SK-N-SH treated with all-trans-retinoic acid at 6 μM for 48 hours (cell line): ENCODE measurements around the gene NFIB.

Source experiments
- ATAC-seq: fragments of 200-7000 bp; cut with Tn5 transposase; 3 replicates; pipeline ENCODE4 v1.9.1; 2020; ENCODE audit warnings: mild to moderate bottlenecking, moderate library complexity
- BACH2 ChIP-seq: fragments of 250-450 bp; sonication (Bioruptor Pico); IDR thresholded peaks from 2 replicates; pipeline ENCODE4 v1.9.0; 2021; ENCODE audit warnings: mild to moderate bottlenecking, borderline replicate concordance
- CREB5 ChIP-seq: fragments of 250-450 bp; sonication (Bioruptor Pico); IDR thresholded peaks from 2 replicates; pipeline ENCODE4 v1.5.1; 2020; ENCODE audit warnings: low read depth, mild to moderate bottlenecking, moderate library complexity
- CSDC2 ChIP-seq: fragments of 250-450 bp; sonication (Bioruptor Pico); IDR thresholded peaks from 2 replicates; pipeline ENCODE4 v1.5.0; 2020; ENCODE audit warnings: mild to moderate bottlenecking, moderate library complexity
- CSRNP3 ChIP-seq: fragments of 250-450 bp; sonication (Bioruptor Pico); IDR thresholded peaks from 2 replicates; pipeline ENCODE4 v1.5.1; 2021; ENCODE audit warnings: mild to moderate bottlenecking, moderate library complexity
- ESRRG ChIP-seq: fragments of 250-450 bp; sonication (Bioruptor Pico); IDR thresholded peaks from 2 replicates; pipeline ENCODE4 v1.6.1; 2021; ENCODE audit warnings: mild to moderate bottlenecking
- GLIS3 ChIP-seq: fragments of 250-450 bp; sonication (Bioruptor Pico); IDR thresholded peaks from 2 replicates; pipeline ENCODE4 v1.5.0; 2020; ENCODE audit warnings: mild to moderate bottlenecking, moderate library complexity
- ISL1 ChIP-seq: fragments of 250-450 bp; sonication (Bioruptor Pico); IDR thresholded peaks from 2 replicates; pipeline ENCODE4 v2.1.2; 2022; ENCODE audit warnings: mild to moderate bottlenecking, moderate library complexity
- OSR1 ChIP-seq: fragments of 250-450 bp; sonication (Bioruptor Pico); IDR thresholded peaks from 2 replicates; pipeline ENCODE4 v1.8.0; 2022; ENCODE audit warnings: moderate library complexity, mild to moderate bottlenecking, inconsistent platforms
- PATZ1 ChIP-seq: fragments of 250-450 bp; sonication (Bioruptor Pico); IDR thresholded peaks from 2 replicates; pipeline ENCODE4 v1.8.0; 2020; ENCODE audit warnings: mild to moderate bottlenecking, moderate library complexity, borderline replicate concordance
- POU6F1 ChIP-seq: fragments of 250-450 bp; sonication (Bioruptor Pico); IDR thresholded peaks from 2 replicates; pipeline ENCODE4 v1.8.0; 2021; ENCODE audit warnings: low read depth, mild to moderate bottlenecking, moderate library complexity, borderline replicate concordance
- PPARA ChIP-seq: fragments of 250-450 bp; sonication (Bioruptor Pico); IDR thresholded peaks from 2 replicates; pipeline ENCODE4 v1.5.0; 2020; ENCODE audit warnings: mild to moderate bottlenecking, borderline replicate concordance
- RARB ChIP-seq: fragments of 250-450 bp; sonication (Bioruptor Pico); IDR thresholded peaks from 2 replicates; pipeline ENCODE4 v1.8.0; 2021; ENCODE audit warnings: mild to moderate bottlenecking, moderate library complexity
- SNAI2 ChIP-seq: fragments of 250-450 bp; sonication (Bioruptor Pico); IDR thresholded peaks from 2 replicates; pipeline ENCODE4 v1.5.0; 2020; ENCODE audit warnings: mild to moderate bottlenecking, moderate library complexity
- TCF4 ChIP-seq: fragments of 250-450 bp; sonication (Bioruptor Pico); IDR thresholded peaks from 2 replicates; pipeline ENCODE4 v1.8.0; 2021; ENCODE audit warnings: mild to moderate bottlenecking, moderate library complexity, borderline replicate concordance
- TOX ChIP-seq: fragments of 250-450 bp; sonication (Bioruptor Pico); IDR thresholded peaks from 2 replicates; pipeline ENCODE4 v1.8.0; 2021; ENCODE audit warnings: mild to moderate bottlenecking, moderate library complexity, borderline replicate concordance
- TSHZ2 ChIP-seq: fragments of 250-450 bp; sonication (Bioruptor Pico); IDR thresholded peaks from 2 replicates; pipeline ENCODE4 v1.5.0; 2020; ENCODE audit warnings: mild to moderate bottlenecking, moderate library complexity
- ZC3H10 ChIP-seq: fragments of 250-450 bp; sonication (Bioruptor Pico); IDR thresholded peaks from 2 replicates; pipeline ENCODE4 v1.5.1; 2021; ENCODE audit warnings: mild to moderate bottlenecking, moderate library complexity
- ZFP3 ChIP-seq: fragments of 250-450 bp; sonication (Bioruptor Pico); IDR thresholded peaks from 2 replicates; pipeline ENCODE4 v1.5.0; 2020; ENCODE audit warnings: mild to moderate bottlenecking, moderate library complexity
- ZFP30 ChIP-seq: fragments of 450-650 bp; formaldehyde crosslinking; IDR thresholded peaks from 2 replicates; pipeline ENCODE4 v1.5.0; 2022; ENCODE audit warnings: mild to moderate bottlenecking, moderate library complexity
- ZNF70 ChIP-seq: fragments of 450-650 bp; formaldehyde crosslinking; IDR thresholded peaks from 2 replicates; pipeline ENCODE4 v1.5.0; 2020; ENCODE audit warnings: mild to moderate bottlenecking, moderate library complexity
- ZNF8 ChIP-seq: fragments of 450-650 bp; formaldehyde crosslinking; IDR thresholded peaks from 2 replicates; pipeline ENCODE4 v1.5.0; 2020; ENCODE audit warnings: mild to moderate bottlenecking, moderate library complexity

The NFIB gene

GRCh38 chr9:14358523-14358922 is 44.6 kb upstream of the NFIB start (continued):
- TF ChIP-seq CSRNP3 (CRISPR knock-in tag) (no peak), OSR1 (CRISPR knock-in tag) (no peak), TSHZ2 (no peak), ISL1 (no peak), TOX (CRISPR knock-in tag) (no peak)
- TF ChIP-seq, all 23 proteins: peak for 0

- TF ChIP-seq TCF4 (CRISPR knock-in tag): no peak
- TF ChIP-seq ZFP3 (CRISPR knock-in tag): no peak
- no peak for TF ChIP-seq RARB
- no peak for TF ChIP-seq CSDC2
- TF ChIP-seq ZC3H10 (CRISPR knock-in tag): no peak
- TF ChIP-seq PATZ1 (CRISPR knock-in tag): no peak
- TF ChIP-seq BACH2 (CRISPR knock-in tag): no peak
- TF ChIP-seq CSRNP3 (CRISPR knock-in tag): no peak
- TF ChIP-seq PPARA (CRISPR knock-in tag): no peak
- TF ChIP-seq ISL1: no peak
- TF ChIP-seq ZNF70 (CRISPR knock-in tag): no peak
- no peak for TF ChIP-seq ZNF8
- TF ChIP-seq, all 23 proteins: peak for 0
- no peak for ATAC-seq
These were observed 42.7 kb upstream of the NFIB start for GRCh38 chr9:14356351-14357265.

GRCh38 chr9:14354201-14354600 is 40.3 kb upstream of the NFIB start:
- no peak for ATAC-seq
- TF ChIP-seq ZFP3 (CRISPR knock-in tag) (no peak), GLIS3 (CRISPR knock-in tag) (no peak), PATZ1 (CRISPR knock-in tag) (no peak), POU6F1 (CRISPR knock-in tag) (no peak), CREB5 (CRISPR knock-in tag) (no peak), ZFP30 (CRISPR knock-in tag) (no peak), TSHZ2 (no peak), ISL1 (no peak), SNAI2 (CRISPR knock-in tag) (no peak), ESRRG (CRISPR knock-in tag) (no peak), TCF4 (CRISPR knock-in tag) (no peak), RARB (no peak), ZNF70 (CRISPR knock-in tag) (no peak), ZC3H10 (CRISPR knock-in tag) (no peak), PPARA (CRISPR knock-in tag) (no peak)
